Breast epithelium (tissue), 3 donors: ENCODE results near the gene MCL1.

ENCODE experiments used
- POLR2A ChIP-seq: fragments of 450-650 bp; IDR thresholded peaks from one replicate; pipeline ENCODE4 v1.6.1; 2016; ENCODE audit warnings: antibody characterized with exemption, mild to moderate bottlenecking, moderate library complexity
- POLR2AphosphoS5 ChIP-seq, 3 donors: sonication (generic); formaldehyde crosslinking; IDR thresholded peaks; one replicate each; pipeline ENCODE4 v1.6.1; 2017; ENCODE audit warnings: antibody characterized with exemption in 3 of 3
- TF ChIP-seq, protein P1 (sequence below), 3 donors: fragments of 450-650 bp; IDR thresholded peaks; one replicate each; pipeline ENCODE4 v1.5.1; 2016 to 2017; ENCODE audit warnings: antibody characterized with exemption in 3 of 3, mild to moderate bottlenecking in 3 of 3, moderate library complexity in 3 of 3

DNA sequence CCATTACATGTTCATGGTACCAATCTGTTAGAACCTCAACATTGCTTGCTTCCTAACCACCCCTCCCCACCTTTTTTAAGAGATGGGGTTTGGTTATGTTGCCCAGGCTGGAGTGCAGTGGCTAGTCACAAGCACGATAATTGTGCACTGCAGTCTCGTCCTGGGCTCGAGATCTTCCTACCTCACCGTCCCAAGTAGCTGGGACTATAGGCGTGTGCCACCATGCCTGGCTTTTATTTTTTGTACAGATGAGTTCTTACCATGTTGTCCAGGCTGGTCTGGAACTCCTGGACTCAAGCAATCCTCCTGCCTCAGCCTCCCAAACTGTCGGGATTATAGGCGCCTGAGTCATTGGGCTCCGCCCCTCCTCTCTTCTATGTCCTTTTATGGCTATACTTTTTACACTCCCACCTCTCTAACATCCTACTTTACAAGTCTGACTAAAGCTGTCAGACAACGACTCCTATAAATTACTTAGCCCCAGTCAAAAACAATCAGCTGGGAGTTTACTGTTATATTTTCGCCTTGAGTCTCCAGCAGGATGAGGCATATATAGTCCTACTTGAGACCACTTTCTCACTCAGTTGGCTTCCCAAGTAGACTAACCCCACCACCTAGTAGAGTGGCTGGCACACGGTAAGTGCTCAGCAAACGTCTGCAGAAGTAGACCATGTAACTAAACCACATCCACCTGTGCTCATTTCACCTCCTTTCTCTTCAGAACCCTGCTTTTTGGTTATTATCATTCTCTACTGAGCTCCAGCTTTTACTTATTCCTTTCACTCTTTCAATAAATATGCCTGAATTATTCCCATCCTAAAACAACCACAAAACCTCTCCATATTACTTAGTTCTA, 36.2 kb upstream of the MCL1 start:
- TF ChIP-seq, protein P1, sequence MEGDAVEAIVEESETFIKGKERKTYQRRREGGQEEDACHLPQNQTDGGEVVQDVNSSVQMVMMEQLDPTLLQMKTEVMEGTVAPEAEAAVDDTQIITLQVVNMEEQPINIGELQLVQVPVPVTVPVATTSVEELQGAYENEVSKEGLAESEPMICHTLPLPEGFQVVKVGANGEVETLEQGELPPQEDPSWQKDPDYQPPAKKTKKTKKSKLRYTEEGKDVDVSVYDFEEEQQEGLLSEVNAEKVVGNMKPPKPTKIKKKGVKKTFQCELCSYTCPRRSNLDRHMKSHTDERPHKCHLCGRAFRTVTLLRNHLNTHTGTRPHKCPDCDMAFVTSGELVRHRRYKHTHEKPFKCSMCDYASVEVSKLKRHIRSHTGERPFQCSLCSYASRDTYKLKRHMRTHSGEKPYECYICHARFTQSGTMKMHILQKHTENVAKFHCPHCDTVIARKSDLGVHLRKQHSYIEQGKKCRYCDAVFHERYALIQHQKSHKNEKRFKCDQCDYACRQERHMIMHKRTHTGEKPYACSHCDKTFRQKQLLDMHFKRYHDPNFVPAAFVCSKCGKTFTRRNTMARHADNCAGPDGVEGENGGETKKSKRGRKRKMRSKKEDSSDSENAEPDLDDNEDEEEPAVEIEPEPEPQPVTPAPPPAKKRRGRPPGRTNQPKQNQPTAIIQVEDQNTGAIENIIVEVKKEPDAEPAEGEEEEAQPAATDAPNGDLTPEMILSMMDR (IDR thresholded peaks at IDR 0.05) = no peak
- TF ChIP-seq POLR2A (no peak), POLR2AphosphoS5 (IDR thresholded peaks at IDR 0.05) (no peak)
